ENCODE data around the gene ABO.
"Not testable (repeated sequence)": the region's sequence is repeated elsewhere in the genome, so short reads cannot be mapped to it uniquely, and the experiment has no call there.

Gene ABO

GRCh38 chr9:133231934-133232568 is 43.0 kb downstream of the ABO start:
- in situ Hi-C loops (cut with MboI; ENCODE audit: low pct_unique_long_range_greater_than_20kb, low sequenced_read_pairs); DNase-seq: not testable (repeated sequence)

- in situ Hi-C loops (cut with MboI; ENCODE audit: low pct_unique_long_range_greater_than_20kb, low sequenced_read_pairs); DNase-seq: not testable (repeated sequence)
Measured at GRCh38 chr9:133230514-133230913, 44.5 kb downstream of the ABO start.

- DNase-seq, result no peak
- in situ Hi-C loops (cut with MboI; ENCODE audit: low pct_unique_long_range_greater_than_20kb, low sequenced_read_pairs), result no loop called here
Measured at GRCh38 chr9:133230093-133230492, 44.9 kb downstream of the ABO start.

- in situ Hi-C loops (cut with MboI; ENCODE audit: low pct_unique_long_range_greater_than_20kb, low sequenced_read_pairs); DNase-seq: not testable (repeated sequence)
Measured at GRCh38 chr9:133228474-133229193, 46.4 kb downstream of the ABO start.

GRCh38 chr9:133227996-133228395 is 47.0 kb downstream of the ABO start:
- in situ Hi-C loops (cut with MboI; ENCODE audit: low pct_unique_long_range_greater_than_20kb, low sequenced_read_pairs), result not testable (repeated sequence)

GRCh38 chr9:133227242-133227860 is 47.6 kb downstream of the ABO start:
- in situ Hi-C loops (cut with MboI; ENCODE audit: low pct_unique_long_range_greater_than_20kb, low sequenced_read_pairs), result no loop called here
- no peak for DNase-seq

More at GRCh38 chr9:133227996-133228395, 47.0 kb downstream of the ABO start:
- DNase-seq, result not testable (repeated sequence)

GRCh38 chr9:133226219-133227171 is 48.5 kb downstream of the ABO start:
- in situ Hi-C loops (cut with MboI; ENCODE audit: low pct_unique_long_range_greater_than_20kb, low sequenced_read_pairs), result no loop called here
- no peak for DNase-seq

- no peak for DNase-seq
- in situ Hi-C loops (cut with MboI; ENCODE audit: low pct_unique_long_range_greater_than_20kb, low sequenced_read_pairs), result no loop called here
Measured at GRCh38 chr9:133225171-133226011, 49.6 kb downstream of the ABO start.

GRCh38 chr9:133224762-133225161 is 50.2 kb downstream of the ABO start:
- in situ Hi-C loops (cut with MboI; ENCODE audit: low pct_unique_long_range_greater_than_20kb, low sequenced_read_pairs), result no loop called here
- DNase-seq, result no peak

- in situ Hi-C loops (cut with MboI; ENCODE audit: low pct_unique_long_range_greater_than_20kb, low sequenced_read_pairs); DNase-seq: not testable (repeated sequence)
Measured at GRCh38 chr9:133223159-133223756, 51.7 kb downstream of the ABO start.

- DNase-seq; in situ Hi-C loops (cut with MboI; ENCODE audit: low pct_unique_long_range_greater_than_20kb, low sequenced_read_pairs): not testable (repeated sequence)
Measured at GRCh38 chr9:133221994-133222393, 53.0 kb downstream of the ABO start.

GRCh38 chr9:133221177-133221809 is 53.7 kb downstream of the ABO start:
- no peak for DNase-seq
- in situ Hi-C loops (cut with MboI; ENCODE audit: low pct_unique_long_range_greater_than_20kb, low sequenced_read_pairs), result no loop called here

GRCh38 chr9:133218049-133218975 is 56.7 kb downstream of the ABO start:
- DNase-seq; in situ Hi-C loops (cut with MboI; ENCODE audit: low pct_unique_long_range_greater_than_20kb, low sequenced_read_pairs): not testable (repeated sequence)

GRCh38 chr9:133217333-133217988 is 57.5 kb downstream of the ABO start:
- in situ Hi-C loops (cut with MboI; ENCODE audit: low pct_unique_long_range_greater_than_20kb, low sequenced_read_pairs); DNase-seq: not testable (repeated sequence)

- DNase-seq; in situ Hi-C loops (cut with MboI; ENCODE audit: low pct_unique_long_range_greater_than_20kb, low sequenced_read_pairs): not testable (repeated sequence)
Measured at GRCh38 chr9:133214276-133214675, 60.7 kb downstream of the ABO start.

GRCh38 chr9:133210609-133211008 is 64.4 kb downstream of the ABO start:
- in situ Hi-C loops (cut with MboI; ENCODE audit: low pct_unique_long_range_greater_than_20kb, low sequenced_read_pairs), result no loop called here
- no peak for DNase-seq

All from KBM-7 (cell line).